ENCODE results near the gene CSTPP1. TPM values are rescaled to one million over a fixed set of nuclear protein-coding genes. Genes with fewer than 3 reads are reported as not detected.
"Not testable (repeated sequence)": the region's sequence is repeated elsewhere in the genome, so short reads cannot be mapped to it uniquely, and the experiment has no call there.

The CSTPP1 gene
- total RNA-seq, 1 experiment from 2014 or later, result 20.7 TPM

GRCh38 chr11:46989810-46990487 is 53.4 kb downstream of the CSTPP1 start:
- not testable (repeated sequence) for DNase-seq (ENCODE audit: low read depth)

- no peak for DNase-seq (ENCODE audit: low read depth)
Observed at GRCh38 chr11:46991391-46991790, 54.8 kb downstream of the CSTPP1 start.

GRCh38 chr11:46992386-46992785 is 55.8 kb downstream of the CSTPP1 start:
- DNase-seq (ENCODE audit: low read depth), result not testable (repeated sequence)

- DNase-seq (ENCODE audit: low read depth), result not testable (repeated sequence)
Observed at GRCh38 chr11:46997796-46998195, 61.2 kb downstream of the CSTPP1 start.

- DNase-seq (ENCODE audit: low read depth), result no peak
Observed at GRCh38 chr11:46999217-46999616, 62.7 kb downstream of the CSTPP1 start.

GRCh38 chr11:47000033-47000432 is 63.5 kb downstream of the CSTPP1 start:
- DNase-seq (ENCODE audit: low read depth), result peak; percentile 25

- peak; percentile 12 for DNase-seq (ENCODE audit: low read depth)
Observed at GRCh38 chr11:47001781-47002181, 65.2 kb downstream of the CSTPP1 start.

GRCh38 chr11:47002390-47002789 is 65.8 kb downstream of the CSTPP1 start:
- DNase-seq (ENCODE audit: low read depth), result no peak

GRCh38 chr11:47003180-47003877 is 66.8 kb downstream of the CSTPP1 start:
- no peak for DNase-seq (ENCODE audit: low read depth)

- peak; percentile 88 for DNase-seq (ENCODE audit: low read depth)
Observed at GRCh38 chr11:47004595-47005033, 68.1 kb downstream of the CSTPP1 start.

GRCh38 chr11:47005441-47005840 is 68.9 kb downstream of the CSTPP1 start:
- DNase-seq (ENCODE audit: low read depth), result no peak

- DNase-seq (ENCODE audit: low read depth), result no peak
Observed at GRCh38 chr11:47007579-47007978, 71.0 kb downstream of the CSTPP1 start.

GRCh38 chr11:47010179-47010578 is 73.6 kb downstream of the CSTPP1 start:
- DNase-seq (ENCODE audit: low read depth), result no peak

GRCh38 chr11:47014097-47014496 is 77.5 kb downstream of the CSTPP1 start:
- no peak for DNase-seq (ENCODE audit: low read depth)

GRCh38 chr11:47018637-47019036 is 82.1 kb downstream of the CSTPP1 start:
- DNase-seq (ENCODE audit: low read depth), result no peak

GRCh38 chr11:47020793-47021526 is 84.4 kb downstream of the CSTPP1 start:
- peak; percentile 38 for DNase-seq (ENCODE audit: low read depth)

- no peak for DNase-seq (ENCODE audit: low read depth)
Observed at GRCh38 chr11:47021527-47021818, 84.9 kb downstream of the CSTPP1 start.

GRCh38 chr11:47021965-47022364 is 85.4 kb downstream of the CSTPP1 start:
- DNase-seq (ENCODE audit: low read depth), result no peak

GRCh38 chr11:47028195-47029093 is 91.9 kb downstream of the CSTPP1 start:
- no peak for DNase-seq (ENCODE audit: low read depth)

GRCh38 chr11:47033439-47033838 is 96.9 kb downstream of the CSTPP1 start:
- DNase-seq (ENCODE audit: low read depth), result no peak

- DNase-seq (ENCODE audit: low read depth), result no peak
Observed at GRCh38 chr11:47034091-47034490, 97.5 kb downstream of the CSTPP1 start.

GRCh38 chr11:47035108-47035507 is 98.5 kb downstream of the CSTPP1 start:
- DNase-seq (ENCODE audit: low read depth), result no peak
